ENCODE data around the gene SEC14L1. TPM values are rescaled to one million over a fixed set of nuclear protein-coding genes. Genes with fewer than 3 reads are reported as not detected.

The SEC14L1 gene
- total RNA-seq, 1 experiment from 2014 or later, result 78.6 TPM

DNA sequence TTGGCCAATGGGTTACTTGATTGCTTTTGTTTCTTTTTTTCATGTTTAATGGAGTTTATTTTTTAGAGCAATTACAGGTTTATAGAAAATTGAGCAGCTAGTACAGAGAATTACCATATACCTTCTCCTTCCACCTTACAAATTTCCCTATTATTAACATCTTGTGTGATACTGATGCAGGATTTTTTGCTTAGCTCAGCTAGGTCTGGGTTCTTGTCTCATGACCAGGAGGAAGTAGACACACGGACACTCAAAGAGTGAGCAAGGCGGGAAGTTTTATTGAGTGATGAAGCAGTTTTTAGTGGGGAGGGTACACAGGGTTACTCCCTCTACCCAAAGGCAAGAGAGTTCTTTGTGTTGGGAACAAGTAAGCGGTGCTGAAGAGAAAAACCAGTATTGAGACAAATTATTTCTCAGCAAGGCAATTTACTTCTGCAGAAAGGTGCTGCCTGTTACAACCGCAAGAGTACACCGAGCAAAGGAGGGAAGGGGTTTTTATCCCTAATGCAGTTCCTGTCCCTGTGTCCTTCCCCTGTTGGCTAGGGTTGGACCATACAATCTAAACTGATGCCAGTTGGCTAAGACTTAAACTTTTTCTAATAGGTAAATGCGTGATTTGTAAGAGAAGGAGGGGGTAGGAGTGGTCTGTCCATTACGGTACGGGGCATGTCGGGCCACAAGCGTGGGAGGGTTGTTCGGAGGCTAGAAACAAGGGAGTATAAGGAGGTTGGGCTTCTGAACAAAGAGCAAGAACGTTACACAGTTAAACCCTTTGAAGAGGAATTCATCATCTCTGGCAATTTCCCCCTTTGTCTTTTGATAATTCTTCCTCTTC lies 26.9 kb downstream of the SEC14L1 start:
- intact Hi-C loops (cut with micrococcal nuclease; ENCODE audit: unreplicated experiment), result no loop called here

DNA sequence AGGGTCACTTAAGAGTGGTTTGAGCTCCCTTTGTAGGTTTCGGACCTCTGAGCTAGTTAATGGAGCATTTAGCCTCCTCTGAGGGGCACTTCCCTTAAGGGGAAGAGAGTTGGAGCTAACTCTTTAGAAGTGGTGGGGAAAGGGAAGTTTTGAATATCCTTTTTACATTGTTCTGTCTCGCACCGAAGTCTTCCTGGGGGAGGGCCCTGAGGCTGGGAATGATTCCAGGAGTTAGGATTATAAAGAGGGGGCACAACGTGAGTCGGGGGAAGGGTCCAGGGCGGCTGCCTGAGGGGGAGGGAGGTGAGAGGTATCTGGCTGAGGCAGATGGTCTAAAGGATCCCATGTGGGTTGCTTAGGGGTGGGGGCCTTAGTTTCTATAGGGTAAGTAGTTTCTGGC lies 32.3 kb downstream of the SEC14L1 start:
- intact Hi-C loops (cut with micrococcal nuclease; ENCODE audit: unreplicated experiment), result no loop called here
- Histone ChIP-seq H3K4me3 (ENCODE audit: low read depth, low read length, poor library complexity, severe bottlenecking) (no peak overlapping the region), H3K4me1 (ENCODE audit: insufficient read depth, low read length, poor library complexity, severe bottlenecking) (peaks cover 6% of the 10 kb centered on the region), H3K9me3 (ENCODE audit: low read depth, low read length, poor library complexity, severe bottlenecking) (peaks cover 36% of the 10 kb centered on the region), H3K27ac (ENCODE audit: low read depth, low read length, poor library complexity, severe bottlenecking) (no peak overlapping the region), H3K27me3 (replicated peaks; ENCODE audit: insufficient read depth, low read depth, low read length, poor library complexity) (no peaks in the 10 kb centered on the region), H3K36me3 (ENCODE audit: insufficient read depth, low read length, poor library complexity, severe bottlenecking) (peaks cover 9% of the 10 kb centered on the region)
- TF ChIP-seq EZH2 (IDR thresholded peaks at IDR 0.05; ENCODE audit: borderline replicate concordance, low read depth, low read length, poor library complexity, severe bottlenecking), result no peak
- TF ChIP-seq, protein P1, sequence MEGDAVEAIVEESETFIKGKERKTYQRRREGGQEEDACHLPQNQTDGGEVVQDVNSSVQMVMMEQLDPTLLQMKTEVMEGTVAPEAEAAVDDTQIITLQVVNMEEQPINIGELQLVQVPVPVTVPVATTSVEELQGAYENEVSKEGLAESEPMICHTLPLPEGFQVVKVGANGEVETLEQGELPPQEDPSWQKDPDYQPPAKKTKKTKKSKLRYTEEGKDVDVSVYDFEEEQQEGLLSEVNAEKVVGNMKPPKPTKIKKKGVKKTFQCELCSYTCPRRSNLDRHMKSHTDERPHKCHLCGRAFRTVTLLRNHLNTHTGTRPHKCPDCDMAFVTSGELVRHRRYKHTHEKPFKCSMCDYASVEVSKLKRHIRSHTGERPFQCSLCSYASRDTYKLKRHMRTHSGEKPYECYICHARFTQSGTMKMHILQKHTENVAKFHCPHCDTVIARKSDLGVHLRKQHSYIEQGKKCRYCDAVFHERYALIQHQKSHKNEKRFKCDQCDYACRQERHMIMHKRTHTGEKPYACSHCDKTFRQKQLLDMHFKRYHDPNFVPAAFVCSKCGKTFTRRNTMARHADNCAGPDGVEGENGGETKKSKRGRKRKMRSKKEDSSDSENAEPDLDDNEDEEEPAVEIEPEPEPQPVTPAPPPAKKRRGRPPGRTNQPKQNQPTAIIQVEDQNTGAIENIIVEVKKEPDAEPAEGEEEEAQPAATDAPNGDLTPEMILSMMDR (conservative IDR thresholded peaks at IDR 0.05; ENCODE audit: low read depth, low read length), result no peak
- DNase-seq (ENCODE audit: low spot score), result no peak
- no TSS peak for BruUV-seq (replicated peaks)
- ChIA-PET CTCF (no interaction called here), POLR2A (ENCODE audit: low non-redundant PET) (no interaction called here)

More for the DNA sequence above, 26.9 kb downstream of the SEC14L1 start:
- Histone ChIP-seq H3K36me3 (ENCODE audit: insufficient read depth, low read length, poor library complexity, severe bottlenecking) (no peaks in the 10 kb centered on the region), H3K27me3 (replicated peaks; ENCODE audit: insufficient read depth, low read depth, low read length, poor library complexity) (no peaks in the 10 kb centered on the region), H3K27ac (ENCODE audit: low read depth, low read length, poor library complexity, severe bottlenecking) (no peak overlapping the region), H3K4me3 (ENCODE audit: low read depth, low read length, poor library complexity, severe bottlenecking) (no peak overlapping the region), H3K4me1 (ENCODE audit: insufficient read depth, low read length, poor library complexity, severe bottlenecking) (peaks cover 10% of the 10 kb centered on the region), H3K9me3 (ENCODE audit: low read depth, low read length, poor library complexity, severe bottlenecking) (peaks cover 26% of the 10 kb centered on the region)
- BruUV-seq (replicated peaks), result no TSS peak
- POLR2A ChIA-PET (ENCODE audit: low non-redundant PET), result no interaction called here
- CTCF ChIA-PET, result no interaction called here
- no peak for DNase-seq (ENCODE audit: low spot score)
- TF ChIP-seq, protein P1 (conservative IDR thresholded peaks at IDR 0.05; ENCODE audit: low read depth, low read length), result no peak
- TF ChIP-seq EZH2 (IDR thresholded peaks at IDR 0.05; ENCODE audit: borderline replicate concordance, low read depth, low read length, poor library complexity, severe bottlenecking), result no peak

DNA sequence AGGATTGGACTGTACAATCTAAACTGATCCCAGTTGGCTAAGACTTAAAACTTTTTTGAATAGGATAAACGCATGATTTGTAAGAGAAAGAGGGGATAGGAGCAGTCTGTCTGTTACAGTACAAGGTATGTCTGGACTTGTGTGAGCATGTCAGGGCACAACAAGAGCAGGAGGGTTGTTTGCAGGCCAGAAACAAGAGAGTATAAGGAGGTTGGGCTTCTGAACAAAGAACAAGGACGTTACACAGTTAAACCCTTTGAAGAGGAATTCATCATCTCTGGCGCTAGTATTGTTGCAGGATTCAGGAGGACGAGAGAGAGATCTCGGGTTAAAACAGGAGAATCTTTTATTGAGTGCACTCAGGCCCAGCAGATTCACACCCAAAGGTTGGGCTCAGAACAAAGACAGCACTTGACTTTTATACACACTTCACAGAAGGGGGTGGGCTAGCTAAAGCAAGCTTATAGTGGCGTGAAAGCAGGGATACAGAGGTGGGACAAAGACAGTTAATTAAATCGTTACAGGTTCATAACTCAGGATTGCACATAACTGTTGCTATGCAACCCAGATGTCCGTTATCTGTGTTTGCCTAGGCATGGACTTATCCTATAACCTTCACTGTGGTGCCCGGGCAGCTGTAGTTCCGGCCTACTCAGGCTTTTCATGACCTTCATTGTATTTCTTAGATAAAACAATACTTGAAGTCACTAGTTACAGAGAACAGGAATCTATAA lies 34.3 kb downstream of the SEC14L1 start:
- Histone ChIP-seq H3K4me3 (ENCODE audit: low read depth, low read length, poor library complexity, severe bottlenecking) (no peak overlapping the region), H3K27ac (ENCODE audit: low read depth, low read length, poor library complexity, severe bottlenecking) (no peak overlapping the region), H3K9me3 (ENCODE audit: low read depth, low read length, poor library complexity, severe bottlenecking) (peaks cover 25% of the 10 kb centered on the region), H3K4me1 (ENCODE audit: insufficient read depth, low read length, poor library complexity, severe bottlenecking) (peaks cover 9% of the 10 kb centered on the region), H3K27me3 (replicated peaks; ENCODE audit: insufficient read depth, low read depth, low read length, poor library complexity) (no peaks in the 10 kb centered on the region), H3K36me3 (ENCODE audit: insufficient read depth, low read length, poor library complexity, severe bottlenecking) (peaks cover 9% of the 10 kb centered on the region)
- no TSS peak for BruUV-seq (replicated peaks)
- intact Hi-C loops (cut with micrococcal nuclease; ENCODE audit: unreplicated experiment), result no loop called here
- POLR2A ChIA-PET (ENCODE audit: low non-redundant PET), result no interaction called here
- CTCF ChIA-PET, result no interaction called here
- TF ChIP-seq, protein P1 (conservative IDR thresholded peaks at IDR 0.05; ENCODE audit: low read depth, low read length), result no peak
- no peak for TF ChIP-seq EZH2 (IDR thresholded peaks at IDR 0.05; ENCODE audit: borderline replicate concordance, low read depth, low read length, poor library complexity, severe bottlenecking)
- DNase-seq (ENCODE audit: low spot score), result no peak

Data from A673 (cell line).